A673 (cell line): ENCODE measurements around the gene PBRM1. TPM values are rescaled to one million over a fixed set of nuclear protein-coding genes. Genes with fewer than 3 reads are reported as not detected.

ENCODE experiments used
- BruUV-seq: library from RNA; stranded (reverse); fragments of 400-500 nt; replicated peaks from 2 replicates; lab custom pipeline; 2021; lab: Mats Ljungman, UMichigan
- CTCF ChIA-PET: fragments of 300-600 bp; sonication (Branson Sonifier 250); formaldehyde crosslinking; loops from one replicate; lab custom pipeline; 2022; ENCODE audit warnings: antibody characterized with exemption; lab: Charles Lee
- POLR2A ChIA-PET: fragments of 300-600 bp; sonication (Branson Sonifier 250); formaldehyde crosslinking; loops from one replicate; lab custom pipeline; 2022; ENCODE audit warnings: antibody characterized with exemption; ENCODE audit not compliant: low non-redundant PET; lab: Charles Lee
- DNase-seq: peaks from one replicate; pipeline ENCODE4 v3.0.0-alpha.2; 2015; ENCODE audit warnings: low spot score
- H3K27ac ChIP-seq: fragments of 200-600 bp; sonication (generic); 2 replicates; pipeline ENCODE4 v1.5.1; 2016; ENCODE audit warnings: mixed run types, low read depth, mild to moderate bottlenecking, mixed read lengths, antibody characterized with exemption, low read length; ENCODE audit not compliant: poor library complexity, severe bottlenecking
- H3K27me3 ChIP-seq: fragments of 200-600 bp; sonication (generic); replicated peaks from 2 replicates; pipeline ENCODE4 v1.6.1; 2017; ENCODE audit warnings: mixed run types, low read depth, mild to moderate bottlenecking, mixed read lengths, antibody characterized with exemption, low read length; ENCODE audit not compliant: insufficient read depth, poor library complexity
- H3K36me3 ChIP-seq: fragments of 200-600 bp; sonication (generic); 2 replicates; pipeline ENCODE4 v1.6.1; 2016; ENCODE audit warnings: mixed run types, mild to moderate bottlenecking, mixed read lengths, antibody characterized with exemption, low read length; ENCODE audit not compliant: insufficient read depth, poor library complexity, severe bottlenecking
- H3K4me1 ChIP-seq: fragments of 200-600 bp; sonication (generic); 2 replicates; pipeline ENCODE4 v1.6.1; 2017; ENCODE audit warnings: mixed run types, mild to moderate bottlenecking, mixed read lengths, antibody characterized with exemption, low read length; ENCODE audit not compliant: insufficient read depth, poor library complexity, severe bottlenecking
- H3K4me3 ChIP-seq: fragments of 200-600 bp; sonication (generic); 2 replicates; pipeline ENCODE4 v1.5.1; 2016; ENCODE audit warnings: low read depth, mixed run types, mild to moderate bottlenecking, mixed read lengths, low read length; ENCODE audit not compliant: poor library complexity, severe bottlenecking
- H3K9me3 ChIP-seq: fragments of 200-600 bp; sonication (generic); 2 replicates; pipeline ENCODE4 v1.6.1; 2016; ENCODE audit warnings: mixed run types, low read depth, mild to moderate bottlenecking, mixed read lengths, antibody characterized with exemption, low read length; ENCODE audit not compliant: poor library complexity, severe bottlenecking
- CTCF ChIP-seq: fragments of 300-800, 200-600 bp; sonication (generic); conservative IDR thresholded peaks from 2 replicates; pipeline ENCODE4 v1.5.1; 2017; ENCODE audit warnings: low read depth, mild to moderate bottlenecking, antibody characterized with exemption, low read length, moderate library complexity, mixed read lengths
- EZH2 ChIP-seq: fragments of 200-600 bp; sonication (generic); IDR thresholded peaks from 2 replicates; pipeline ENCODE4 v1.6.1; 2017; ENCODE audit warnings: borderline replicate concordance, low read depth, mild to moderate bottlenecking, mixed read lengths, antibody characterized with exemption, low read length; ENCODE audit not compliant: poor library complexity, severe bottlenecking
- intact Hi-C: fragments of 100-400 bp; cut with micrococcal nuclease; formaldehyde crosslinking; loops from one replicate; pipeline ENCODE4 v1.10.0; 2022; ENCODE audit not compliant: unreplicated experiment
- total RNA-seq: library from RNA; stranded (reverse); gene quantifications from 2 replicates; pipeline ENCODE4 v1.2.3, GENCODE V29; 2021

PBRM1 gene
- total RNA-seq, 1 experiment from 2014 or later, result 65.0 TPM

GRCh38 chr3:52495777-52496602, 189.7 kb downstream of the PBRM1 start:
- DNase-seq, result no peak
- no peak overlapping the region for H3K4me3 ChIP-seq
- H3K9me3 ChIP-seq, result no peaks in the 10 kb centered on the region
- no peaks in the 10 kb centered on the region for H3K27me3 ChIP-seq
- no peak for TF ChIP-seq EZH2
- no peak for TF ChIP-seq CTCF
- ChIA-PET CTCF (no interaction called here), POLR2A (no interaction called here)
- intact Hi-C loops, result no loop called here
- no TSS peak for BruUV-seq
- no peak overlapping the region for H3K27ac ChIP-seq
- no peaks in the 10 kb centered on the region for H3K4me1 ChIP-seq
- no peaks in the 10 kb centered on the region for H3K36me3 ChIP-seq

Other genes starting within 250 kb of the PBRM1 start
- 0.07 TPM in 1 of 2 replicates, not detected in the other for gene SEMA3G, start 240.8 kb downstream of the PBRM1 start, total RNA-seq
- not detected in 2 replicates for gene TNNC1, start 231.9 kb downstream of the PBRM1 start, total RNA-seq
- gene NISCH, start 230.3 kb downstream of the PBRM1 start, total RNA-seq, result 46.9 and 48.6 TPM in 2 replicates
- gene STAB1, start 190.6 kb downstream of the PBRM1 start, total RNA-seq, result 0.41 TPM in 1 of 2 replicates, not detected in the other
- 108 and 147 TPM in 2 replicates for gene NT5DC2, start 152.1 kb downstream of the PBRM1 start, total RNA-seq
- 10.3 and 14.4 TPM in 2 replicates for gene UQCC5, start 149.3 kb downstream of the PBRM1 start, total RNA-seq
- 94.0 and 110 TPM in 2 replicates for gene GNL3, start 119 bp upstream of the PBRM1 start, total RNA-seq
- gene GLT8D1, start 19.9 kb upstream of the PBRM1 start, total RNA-seq, result 26.5 and 34.7 TPM in 2 replicates
- gene SPCS1, start 20.2 kb upstream of the PBRM1 start, total RNA-seq, result 67.8 and 81.1 TPM in 2 replicates
- gene NEK4, start 85.0 kb upstream of the PBRM1 start, total RNA-seq, result 22.0 and 24.9 TPM in 2 replicates
- not detected in 2 replicates for gene ITIH1, start 91.7 kb upstream of the PBRM1 start, total RNA-seq
- gene ITIH3, start 108.9 kb upstream of the PBRM1 start, total RNA-seq, result not detected in 2 replicates
- gene ITIH4, start 144.8 kb upstream of the PBRM1 start, total RNA-seq, result 1.7 and 3.4 TPM in 2 replicates
- 1.5 TPM in 1 of 2 replicates, not detected in the other for gene MUSTN1, start 149.1 kb upstream of the PBRM1 start, total RNA-seq
- 11.0 and 11.3 TPM in 2 replicates for gene STIMATE, start 211.6 kb upstream of the PBRM1 start, total RNA-seq